Fibroblast of the aortic adventitia (primary cell): ENCODE results near the gene AREL1. TPM values are rescaled to one million over a fixed set of nuclear protein-coding genes. Genes with fewer than 3 reads are reported as not detected.

Experiments used
- DNase-seq: peaks from one replicate; pipeline ENCODE4 v3.0.0-alpha.2; 2010; ENCODE audit warnings: low read depth
- H3K4me3 ChIP-seq: 2 replicates; pipeline ENCODE4 v1.5.1; 2011; ENCODE audit warnings: low read depth, mild to moderate bottlenecking, control low read depth, low read length, moderate library complexity
- total RNA-seq: library from RNA; depleted of rRNA; stranded (reverse); fragments of >200 nt; gene quantifications from 2 replicates; pipeline ENCODE4 v1.2.3, GENCODE V29; 2012; ENCODE audit warnings: low replicate concordance
- TF ChIP-seq, protein P1 (sequence below): IDR thresholded peaks from 2 replicates; pipeline ENCODE4 v1.5.1; 2011; ENCODE audit warnings: mild to moderate bottlenecking, low read length, control low read depth, inconsistent platforms; ENCODE audit not compliant: insufficient read depth

Gene AREL1
- total RNA-seq, 1 donor = 27.1 TPM

DNA sequence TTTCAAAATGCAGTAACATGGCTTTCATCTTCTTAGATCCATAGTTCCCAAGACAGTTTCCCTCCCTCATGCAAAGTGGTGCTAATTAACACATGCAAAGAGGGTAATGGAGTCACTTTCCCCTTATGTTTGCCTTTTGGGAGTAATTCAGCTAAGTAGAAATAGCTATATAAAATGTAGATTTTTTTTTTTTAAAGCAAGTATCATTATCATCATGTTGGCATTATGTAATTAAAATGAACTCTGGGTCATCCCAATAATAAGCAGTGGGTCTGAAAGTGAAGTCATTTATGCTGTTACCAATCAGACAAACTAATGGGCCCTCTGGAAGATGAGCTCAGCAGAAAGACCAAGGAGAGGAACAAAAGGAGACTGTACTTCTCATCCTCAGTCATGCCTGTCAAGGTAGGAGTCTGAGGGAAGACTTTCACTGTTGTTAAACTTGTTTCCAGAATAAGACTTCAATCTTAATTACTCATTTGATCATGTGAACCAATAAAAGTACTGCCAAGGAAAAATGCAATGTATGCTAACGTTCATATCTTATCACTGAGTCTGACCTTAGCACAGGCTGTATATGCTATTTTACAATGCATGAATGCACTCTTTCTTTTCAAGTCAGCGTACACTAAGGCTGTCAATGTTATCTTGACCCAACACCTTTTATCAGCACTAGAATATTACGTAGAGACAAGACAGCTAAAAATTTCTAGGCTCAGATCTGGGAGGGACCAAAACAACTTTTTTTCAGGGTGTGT lies 26.8 kb downstream of the AREL1 start:
- TF ChIP-seq, protein P1, sequence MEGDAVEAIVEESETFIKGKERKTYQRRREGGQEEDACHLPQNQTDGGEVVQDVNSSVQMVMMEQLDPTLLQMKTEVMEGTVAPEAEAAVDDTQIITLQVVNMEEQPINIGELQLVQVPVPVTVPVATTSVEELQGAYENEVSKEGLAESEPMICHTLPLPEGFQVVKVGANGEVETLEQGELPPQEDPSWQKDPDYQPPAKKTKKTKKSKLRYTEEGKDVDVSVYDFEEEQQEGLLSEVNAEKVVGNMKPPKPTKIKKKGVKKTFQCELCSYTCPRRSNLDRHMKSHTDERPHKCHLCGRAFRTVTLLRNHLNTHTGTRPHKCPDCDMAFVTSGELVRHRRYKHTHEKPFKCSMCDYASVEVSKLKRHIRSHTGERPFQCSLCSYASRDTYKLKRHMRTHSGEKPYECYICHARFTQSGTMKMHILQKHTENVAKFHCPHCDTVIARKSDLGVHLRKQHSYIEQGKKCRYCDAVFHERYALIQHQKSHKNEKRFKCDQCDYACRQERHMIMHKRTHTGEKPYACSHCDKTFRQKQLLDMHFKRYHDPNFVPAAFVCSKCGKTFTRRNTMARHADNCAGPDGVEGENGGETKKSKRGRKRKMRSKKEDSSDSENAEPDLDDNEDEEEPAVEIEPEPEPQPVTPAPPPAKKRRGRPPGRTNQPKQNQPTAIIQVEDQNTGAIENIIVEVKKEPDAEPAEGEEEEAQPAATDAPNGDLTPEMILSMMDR = no peak
- H3K4me3 ChIP-seq = no peak overlapping the region
- no peak for DNase-seq

DNA sequence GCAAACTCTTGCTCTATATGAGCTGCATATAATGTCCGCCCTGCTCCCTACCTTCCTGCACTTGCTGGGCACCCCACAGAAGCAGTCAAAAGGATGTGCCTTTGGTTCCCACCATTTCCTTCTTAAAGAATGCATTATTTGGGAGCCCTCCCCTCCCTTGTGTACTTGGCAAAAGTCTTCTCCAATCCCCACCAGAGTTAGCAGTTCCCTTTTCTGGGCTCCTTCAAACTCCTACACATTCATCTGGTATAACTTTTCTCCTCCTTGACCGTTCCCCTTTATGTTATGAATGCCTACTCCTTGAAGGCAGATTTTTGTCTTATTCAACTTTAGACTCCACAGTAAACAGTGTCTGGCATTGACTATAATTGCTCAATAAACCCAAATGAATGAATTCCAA lies 27.8 kb downstream of the AREL1 start:
- TF ChIP-seq, protein P1 = no peak
- no peak overlapping the region for H3K4me3 ChIP-seq
- no peak for DNase-seq

DNA sequence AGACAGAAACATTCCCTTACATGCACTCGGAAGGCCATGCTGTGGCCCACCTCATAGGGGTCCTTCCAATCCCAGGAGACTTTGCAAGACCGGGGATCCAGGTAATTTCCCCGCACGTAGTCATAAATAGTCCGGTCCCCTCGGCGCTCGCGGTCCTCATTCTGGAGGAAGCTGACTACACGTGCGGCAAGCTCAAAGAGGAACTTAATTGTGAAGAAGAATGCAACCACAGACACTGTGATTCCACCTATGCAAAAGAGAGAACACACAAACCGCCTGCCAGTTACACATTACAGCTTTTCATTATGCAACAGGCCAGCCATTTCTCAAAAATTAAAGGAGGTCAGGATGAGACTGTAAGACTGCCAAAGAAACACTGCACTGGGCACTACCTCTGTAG lies 28.4 kb downstream of the AREL1 start:
- no peak overlapping the region for H3K4me3 ChIP-seq
- TF ChIP-seq, protein P1 = no peak
- no peak for DNase-seq

DNA sequence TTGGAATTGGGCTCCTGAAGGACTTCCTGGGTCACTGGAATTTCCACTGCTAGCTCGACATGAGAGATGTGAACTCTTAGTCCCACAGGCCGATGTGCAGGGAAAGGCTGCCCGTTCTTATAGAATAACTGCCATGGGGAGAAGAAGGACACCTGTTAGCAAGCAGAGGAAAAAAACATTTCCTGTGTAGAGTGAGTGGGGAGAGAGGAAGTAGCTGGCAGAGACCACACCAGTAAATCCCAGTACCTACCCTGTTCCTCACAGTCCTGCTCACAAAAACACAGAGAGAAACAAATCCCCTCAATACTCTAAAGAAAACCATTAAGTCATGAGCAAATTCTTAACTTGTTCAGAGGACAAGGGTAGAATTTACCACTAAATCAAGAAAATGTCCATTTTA lies 29.5 kb downstream of the AREL1 start:
- no peak overlapping the region for H3K4me3 ChIP-seq
- TF ChIP-seq, protein P1 = no peak
- no peak for DNase-seq

DNA sequence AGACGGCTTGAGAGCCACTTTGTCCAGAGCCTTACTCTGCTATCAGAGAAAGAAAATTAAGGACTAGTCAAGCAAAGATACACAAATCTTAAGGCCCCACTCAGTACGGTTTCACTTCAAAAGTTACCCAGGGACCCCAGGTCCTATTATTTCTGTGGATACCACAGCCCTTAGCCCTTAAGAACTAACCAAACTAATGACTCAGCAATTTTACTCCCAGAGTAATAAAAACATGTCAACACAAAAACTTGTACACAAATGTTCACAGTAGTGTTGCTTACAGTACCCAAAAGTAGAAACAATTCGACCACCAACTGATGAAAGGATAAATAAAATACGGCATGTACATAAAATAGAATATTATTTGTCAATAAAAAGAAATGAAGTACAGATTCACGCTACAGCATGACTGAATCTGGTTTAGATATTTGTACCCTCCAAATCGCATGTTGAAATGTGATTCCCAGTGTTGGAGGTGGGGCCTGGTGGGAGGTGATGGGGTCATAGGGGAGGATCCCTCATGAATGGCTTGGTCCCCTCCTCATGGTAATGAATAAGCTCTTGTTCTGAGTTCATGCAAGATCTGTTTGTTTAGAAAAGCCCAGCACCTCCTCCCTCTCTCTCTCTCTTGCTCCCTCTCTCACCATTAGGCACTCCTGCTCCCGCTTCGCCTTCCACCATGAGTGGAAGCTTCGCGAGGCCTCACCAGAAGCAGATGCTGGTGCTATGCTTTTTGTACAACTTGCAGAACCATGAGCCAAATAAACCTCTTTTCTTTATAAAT lies 30.5 kb downstream of the AREL1 start:
- no peak overlapping the region for H3K4me3 ChIP-seq
- no peak for DNase-seq
- TF ChIP-seq, protein P1 = no peak

DNA sequence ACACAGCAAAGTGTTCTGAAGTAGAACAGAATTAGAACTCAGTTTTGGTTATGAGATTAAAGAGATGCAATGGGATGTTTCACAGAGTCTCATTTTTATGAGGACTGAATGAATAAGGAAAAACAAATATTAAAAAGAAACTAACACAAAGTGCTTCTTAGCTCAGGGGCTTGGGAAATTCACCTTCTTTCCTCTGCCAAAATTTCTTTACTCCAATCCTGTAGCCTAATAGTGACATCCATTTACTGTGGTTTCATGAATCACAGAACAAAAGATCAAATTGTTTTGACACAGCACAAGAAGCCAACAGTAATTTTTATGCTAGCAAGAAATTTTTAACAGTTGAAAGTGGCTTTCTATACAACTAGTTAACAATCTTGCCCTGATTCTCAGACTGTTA lies 37.7 kb downstream of the AREL1 start:
- no peak overlapping the region for H3K4me3 ChIP-seq
- peak; percentile 22 for DNase-seq
- TF ChIP-seq, protein P1 = no peak
